PC-9 (cell line): Measurements from ENCODE around the gene TBX20.
"Not testable (repeated sequence)": the region's sequence is repeated elsewhere in the genome, so short reads cannot be mapped to it uniquely, and the experiment has no call there.

Source experiments
- CTCF ChIP-seq: fragments of 200-600 bp; sonication (generic); conservative IDR thresholded peaks from 2 replicates; pipeline ENCODE4 v1.6.1; 2017; ENCODE audit warnings: mixed run types, antibody characterized with exemption, mild to moderate bottlenecking, moderate library complexity
- EZH2 ChIP-seq: fragments of 200-600 bp; sonication (generic); IDR thresholded peaks from 2 replicates; pipeline ENCODE4 v1.8.0; 2017; ENCODE audit warnings: antibody characterized with exemption, low read depth

GRCh38 chr7:35222445-35222844, 31.5 kb downstream of the TBX20 start:
- TF ChIP-seq CTCF, EZH2: not testable (repeated sequence)
